ENCODE data around the gene KIF16B. TPM values are rescaled to one million over a fixed set of nuclear protein-coding genes. Genes with fewer than 3 reads are reported as not detected.
A peak's percentile ranks its signal among the peaks of the same experiment; 100 is the strongest.

Gene KIF16B
- total and polyA plus RNA-seq, 2 of the 8 experiments (the other 6 are each of a cell fraction or from before 2014, with no cell fraction given): 3.0 to 9.2 TPM

- H2BK5ac ChIP-seq (ENCODE audit: low read depth, low read length): peak overlapping the region; percentile 10; the same call in 1 of the 2 replicates
- no peak overlapping the region for H4K8ac ChIP-seq (ENCODE audit: extremely low read depth, insufficient read depth, low read length)
- H3K9me3 ChIP-seq (ENCODE audit: insufficient read depth in 2 of 2, low read depth in 1 of 2, low read length in 1 of 2): no peaks in the 10 kb centered on the region
- peaks cover 0 to 10% (median 2%) of the 10 kb centered on the region in 4 experiments; a peak in 3 of 7 replicates for H3K4me1 ChIP-seq (replicated peaks in 1 of 4; ENCODE audit: control insufficient read depth in 3 of 4, insufficient read depth in 4 of 4, low read length in 3 of 4)
- H2AK5ac ChIP-seq (ENCODE audit: low read depth, low read length): 0 out of 2 replicates have a peak overlapping the region, but pooled peaks have one; percentile 25
- H3K18ac ChIP-seq (ENCODE audit: extremely low read depth, low read length): no peak overlapping the region; the same call in 1 of the 2 replicates
- no peak overlapping the region for H3K4me3 ChIP-seq (ENCODE audit: extremely low read depth in 1 of 4, insufficient read depth in 2 of 4, low read depth in 3 of 4, low read length in 4 of 4)
- H3K4me2 ChIP-seq (ENCODE audit: insufficient read depth in 1 of 2, low read depth in 2 of 2, low read length in 2 of 2): no peak overlapping the region; a peak in 1 of 4 replicates
- H3K27me3 ChIP-seq (replicated peaks in 1 of 4; ENCODE audit: control insufficient read depth in 3 of 4, extremely low read depth in 1 of 4, insufficient read depth in 3 of 4, low read length in 3 of 4): no peaks in the 10 kb centered on the region
- H2AFZ ChIP-seq (ENCODE audit: low read length): no peak overlapping the region
- no peak overlapping the region for H2BK120ac ChIP-seq (replicated peaks; ENCODE audit: low read depth, low read length)
- FAIRE-seq (no peak), DNase-seq (ENCODE audit: low read depth in 1 of 2, low spot score in 2 of 2) (no peak)
- TF ChIP-seq POU5F1 (IDR thresholded peaks at IDR 0.05; ENCODE audit: low read depth, low read length) (no peak), RXRA (IDR thresholded peaks at IDR 0.05; ENCODE audit: insufficient read depth, low read depth, low read length) (no peak), FOSL1 (IDR thresholded peaks at IDR 0.05; ENCODE audit: insufficient read depth, low read depth, low read length) (no peak), BRCA1 (IDR thresholded peaks at IDR 0.05; ENCODE audit: low read depth, low read length) (no peak), KDM1A (IDR thresholded peaks at IDR 0.05; ENCODE audit: borderline replicate concordance, low read length) (no peak), BCL11A (IDR thresholded peaks at IDR 0.05; ENCODE audit: low read depth in 2 of 2, low read length in 2 of 2) (no peak), E2F6 (IDR thresholded peaks at IDR 0.05) (no peak), EGR1 (IDR thresholded peaks at IDR 0.05; ENCODE audit: borderline replicate concordance, low read depth, low read length) (no peak), SAP30 (IDR thresholded peaks at IDR 0.05; ENCODE audit: insufficient read depth, insufficient replicate concordance, low read length) (no peak)
- H2BK20ac ChIP-seq (ENCODE audit: low read length): no peak overlapping the region
- H4K91ac ChIP-seq (replicated peaks; ENCODE audit: insufficient read length, low read length): no peak overlapping the region
- H3K4ac ChIP-seq (replicated peaks; ENCODE audit: insufficient read length, low read depth, low read length): peak overlapping the region; percentile 19
- H4K20me1 ChIP-seq (replicated peaks in 1 of 2; ENCODE audit: control insufficient read depth in 1 of 2, insufficient read depth in 2 of 2, low read length in 2 of 2): no peaks in the 10 kb centered on the region
- no peak overlapping the region for H3K9ac ChIP-seq (replicated peaks in 1 of 4; ENCODE audit: extremely low read depth in 1 of 4, low read depth in 3 of 4, low read length in 3 of 4)
- no peak overlapping the region for H4K5ac ChIP-seq (ENCODE audit: insufficient read length, low read depth, low read length)
- peak overlapping the region; percentile 53; the same call in 1 of the 2 replicates for H2BK12ac ChIP-seq (ENCODE audit: low read depth, low read length)
- no peak overlapping the region for H3K23ac ChIP-seq (ENCODE audit: insufficient read length)
- WGBS, 2 experiments (ENCODE audit: extremely low coverage in 1 of 2, insufficient coverage in 1 of 2, insufficient read length in 1 of 2, insufficient replicate concordance in 2 of 2, low coverage in 1 of 2, low lambda C conversion rate in 2 of 2, missing lambda C conversion rate in 1 of 2): 84% methylated on average over 9 of the region's 9 CpGs; no CpG with 5 or more reads in 1 of the 2 experiments
- H2BK15ac ChIP-seq (ENCODE audit: low read length): no peak overlapping the region
- ChIA-PET CTCF (ENCODE audit: partially characterized antibody) (interaction anchor here (0.7 to 0.9 kb wide), 2 partner anchors 9 to 1092 kb away, joined by 3 to 4 read pairs; no protein-coding TSS in a partner anchor), POLR2A (ENCODE audit: partially characterized antibody) (no interaction called here)
- no peak overlapping the region for H3K27ac ChIP-seq (ENCODE audit: low read depth, low read length)
- peaks cover 0 to 2% of the 10 kb centered on the region in 2 experiments; a peak in 1 of 4 replicates for H3K79me2 ChIP-seq (ENCODE audit: control insufficient read depth in 1 of 2, insufficient read depth in 2 of 2, low read length in 2 of 2)
- H3K14ac ChIP-seq (ENCODE audit: insufficient read length): no peak overlapping the region
- no peaks in the 10 kb centered on the region for H3K79me1 ChIP-seq (ENCODE audit: low read depth, low read length)
- no peak overlapping the region for H3K56ac ChIP-seq (replicated peaks; ENCODE audit: insufficient read length, low read depth, low read length)
- no peaks in the 10 kb centered on the region for H3K36me3 ChIP-seq (ENCODE audit: control insufficient read depth in 2 of 4, insufficient read depth in 4 of 4, low read length in 3 of 4)
- H3K23me2 ChIP-seq (ENCODE audit: low read depth, low read length): no peaks in the 10 kb centered on the region; the same call in 1 of the 2 replicates
These were observed 46.5 kb downstream of the KIF16B start for GRCh38 chr20:16526433-16527380.

Measured in H1 (cell line).